NB4 (cell line): Measurements from ENCODE around the gene RBM18.

ENCODE experiments used
- CTCF ChIP-seq: IDR thresholded peaks from one replicate; pipeline ENCODE4 v1.5.1; 2012; ENCODE audit warnings: low read depth, low read length
- POLR2A ChIP-seq: IDR thresholded peaks from 2 replicates; pipeline ENCODE4 v1.6.1; 2011; ENCODE audit warnings: mild to moderate bottlenecking; ENCODE audit not compliant: insufficient read length; ENCODE audit errors: extremely low read depth

- TF ChIP-seq POLR2A (no peak), CTCF (no peak)
Observed at GRCh38 chr9:122216138-122216797, 48.4 kb downstream of the RBM18 start.
